Adrenal gland (tissue), 5 donors: ENCODE measurements around the gene PRSS3.

Source experiments
- CTCF ChIP-seq, 6 experiments: fragments of 450-650 bp in 4 of 6; fragments of 200-600 bp in 2 of 6; sonication (generic) in 1 of 6; IDR thresholded peaks; 1 replicate in 5 of 6; 2 replicates in 1 of 6; pipeline versions ENCODE4 v1.5.1 to v1.8.0; 2016 to 2021; ENCODE audit warnings: antibody characterized with exemption in 6 of 6, mild to moderate bottlenecking in 2 of 6, moderate library complexity in 1 of 6
- POLR2A ChIP-seq, 2 donors: fragments of 450-650 bp; IDR thresholded peaks; one replicate each; pipeline ENCODE4 v1.6.1; 2017; ENCODE audit warnings: antibody characterized with exemption in 2 of 2, mild to moderate bottlenecking in 2 of 2, moderate library complexity in 1 of 2
- donor health status: DM: no; HTN: no; CAD: no.

GRCh38 chr9:33781736-33782135, 13.6 kb upstream of the PRSS3 start:
- no peak for TF ChIP-seq POLR2A (IDR thresholded peaks at IDR 0.05)
- no peak for TF ChIP-seq CTCF (IDR thresholded peaks at IDR 0.05)
